GM11168 (cell line): ENCODE measurements around the gene ST6GAL1.
"Not testable (repeated sequence)": the region's sequence is repeated elsewhere in the genome, so short reads cannot be mapped to it uniquely, and the experiment has no call there.

Experiments used
- in situ Hi-C: fragments of 300-500 bp; cut with MboI; formaldehyde crosslinking; loops from one replicate; pipeline ENCODE4 v1.12.0; 2022; ENCODE audit warnings: low sequenced_read_pairs; ENCODE audit not compliant: unreplicated experiment

The ST6GAL1 gene

GRCh38 chr3:186988806-186989205 is 58.5 kb downstream of the ST6GAL1 start:
- in situ Hi-C loops: no loop called here

- in situ Hi-C loops: no loop called here
Observed at GRCh38 chr3:186989429-186989828, 59.1 kb downstream of the ST6GAL1 start.

GRCh38 chr3:186990277-186990676 is 60.0 kb downstream of the ST6GAL1 start:
- in situ Hi-C loops: no loop called here

- in situ Hi-C loops: no loop called here
Observed at GRCh38 chr3:186990878-186991308, 60.6 kb downstream of the ST6GAL1 start.

- in situ Hi-C loops: no loop called here
Observed at GRCh38 chr3:186991470-186991869, 61.1 kb downstream of the ST6GAL1 start.

GRCh38 chr3:186992096-186992495 is 61.8 kb downstream of the ST6GAL1 start:
- in situ Hi-C loops: not testable (repeated sequence)

GRCh38 chr3:186993210-186993782 is 63.0 kb downstream of the ST6GAL1 start:
- in situ Hi-C loops: no loop called here

GRCh38 chr3:186994000-186994955 is 64.0 kb downstream of the ST6GAL1 start:
- in situ Hi-C loops: no loop called here

- in situ Hi-C loops: no loop called here
Observed at GRCh38 chr3:186996356-186996755, 66.0 kb downstream of the ST6GAL1 start.

GRCh38 chr3:186997061-186997460 is 66.7 kb downstream of the ST6GAL1 start:
- in situ Hi-C loops: no loop called here

GRCh38 chr3:186997473-186997939 is 67.2 kb downstream of the ST6GAL1 start:
- in situ Hi-C loops: no loop called here

- in situ Hi-C loops: no loop called here
Observed at GRCh38 chr3:186998937-186999368, 68.6 kb downstream of the ST6GAL1 start.

GRCh38 chr3:187000711-187001151 is 70.4 kb downstream of the ST6GAL1 start:
- in situ Hi-C loops: no loop called here

- in situ Hi-C loops: no loop called here
Observed at GRCh38 chr3:187002915-187003314, 72.6 kb downstream of the ST6GAL1 start.

GRCh38 chr3:187005827-187006481 is 75.6 kb downstream of the ST6GAL1 start:
- in situ Hi-C loops: no loop called here

GRCh38 chr3:187006864-187007630 is 76.7 kb downstream of the ST6GAL1 start:
- in situ Hi-C loops: no loop called here

GRCh38 chr3:187010382-187010781 is 80.1 kb downstream of the ST6GAL1 start:
- in situ Hi-C loops: not testable (repeated sequence)

- in situ Hi-C loops: no loop called here
Observed at GRCh38 chr3:187011915-187012314, 81.6 kb downstream of the ST6GAL1 start.

- in situ Hi-C loops: no loop called here
Observed at GRCh38 chr3:187012609-187013051, 82.3 kb downstream of the ST6GAL1 start.

GRCh38 chr3:187013159-187013716 is 82.9 kb downstream of the ST6GAL1 start:
- in situ Hi-C loops: no loop called here
